MG63 (cell line): ENCODE results near the gene TSPAN16. TPM values are rescaled to one million over a fixed set of nuclear protein-coding genes. Genes with fewer than 3 reads are reported as not detected.

Source experiments
- DNase-seq: peaks from one replicate; pipeline ENCODE4 v3.0.0-alpha.2; 2020
- H3K27me3 ChIP-seq: fragments of 250-450 bp; sonication (Bioruptor Pico); 2 replicates; pipeline ENCODE4 v1.5.1; 2020; ENCODE audit warnings: mild to moderate bottlenecking, moderate library complexity
- H3K36me3 ChIP-seq: fragments of 250-450 bp; sonication (Bioruptor Pico); 2 replicates; pipeline ENCODE4 v1.5.1; 2020; ENCODE audit warnings: mild to moderate bottlenecking, moderate library complexity
- H3K4me3 ChIP-seq: fragments of 250-450 bp; sonication (Bioruptor Pico); 2 replicates; pipeline ENCODE4 v1.5.1; 2020; ENCODE audit warnings: mild to moderate bottlenecking, moderate library complexity
- H3K9me3 ChIP-seq: fragments of 250-450 bp; sonication (Bioruptor Pico); 2 replicates; pipeline ENCODE4 v1.5.1; 2020; ENCODE audit warnings: mild to moderate bottlenecking, moderate library complexity
- total RNA-seq: library from RNA; depleted of rRNA; stranded (reverse); fragments of >200 nt; shearing (Covaris generic); gene quantifications from 2 replicates; pipeline ENCODE4 v1.2.3, GENCODE V29; 2014; ENCODE audit warnings: low replicate concordance; rRNA removed

The TSPAN16 gene, protein sequence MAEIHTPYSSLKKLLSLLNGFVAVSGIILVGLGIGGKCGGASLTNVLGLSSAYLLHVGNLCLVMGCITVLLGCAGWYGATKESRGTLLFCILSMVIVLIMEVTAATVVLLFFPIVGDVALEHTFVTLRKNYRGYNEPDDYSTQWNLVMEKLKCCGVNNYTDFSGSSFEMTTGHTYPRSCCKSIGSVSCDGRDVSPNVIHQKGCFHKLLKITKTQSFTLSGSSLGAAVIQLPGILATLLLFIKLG
- total RNA-seq, result 1.0 TPM in 1 of 2 replicates, not detected in the other

DNA sequence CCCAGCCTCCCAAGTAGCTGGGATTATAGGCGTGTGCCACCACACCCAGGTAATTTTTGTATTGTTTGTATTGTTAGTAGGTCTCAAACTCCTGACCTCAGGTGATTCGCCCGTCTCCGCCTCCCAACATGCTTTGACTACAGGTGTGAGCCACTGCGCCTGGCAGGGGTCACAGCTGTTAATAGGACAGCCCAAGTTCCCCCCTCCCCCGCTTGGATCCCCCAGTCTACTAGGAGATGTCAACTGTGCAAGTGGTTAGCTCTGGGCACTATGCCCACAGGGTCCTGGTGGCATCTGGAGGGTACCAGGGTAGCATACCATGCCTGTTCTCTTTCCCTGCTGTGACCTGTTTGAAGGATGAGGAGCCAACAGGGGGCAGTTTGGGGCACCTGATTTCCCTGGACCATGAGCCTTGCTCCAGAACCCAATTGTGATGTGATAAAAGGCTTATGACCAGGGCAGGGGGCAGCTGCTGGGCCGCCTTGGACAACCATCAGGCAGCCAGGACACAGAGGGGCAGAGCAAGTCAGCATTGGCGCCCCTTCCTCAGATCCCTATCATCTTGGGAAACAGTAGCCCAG is at the start of gene TSPAN16:
TSS of gene TSPAN16 (plus strand) at position 496 of the 581 bp plus-strand sequence. CDS start 138 bp downstream, outside the sequence.
- Histone ChIP-seq H3K36me3 (no peaks in the 10 kb centered on the region), H3K27me3 (no peaks in the 10 kb centered on the region; the same call in 1 of the 2 replicates), H3K9me3 (peaks cover 4% of the 10 kb centered on the region), H3K4me3 (no peak within 1 kb of the TSS)
- DNase-seq, result no peak

DNA sequence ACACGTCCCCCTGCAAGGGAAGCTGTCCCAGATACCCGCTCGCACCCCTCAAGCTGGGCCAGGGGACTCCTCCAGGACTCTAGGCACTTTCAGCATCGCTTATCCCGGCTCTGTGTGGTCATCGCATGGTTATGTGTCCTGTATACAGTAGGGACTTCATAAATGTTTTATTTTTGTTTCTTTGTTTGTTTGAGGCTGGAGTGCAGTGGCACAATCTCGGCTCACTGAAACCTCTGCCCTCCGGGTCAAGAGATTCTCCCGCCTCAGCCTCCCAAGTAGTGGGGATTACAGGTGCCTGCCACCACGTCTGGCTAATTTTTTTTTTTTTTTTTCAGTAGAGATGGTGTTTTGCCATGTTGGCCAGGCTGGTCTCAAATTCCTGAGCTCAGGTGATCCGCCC is 49.0 kb upstream of the TSPAN16 start:
- Histone ChIP-seq H3K36me3 (peaks cover 22% of the 10 kb centered on the region), H3K4me3 (no peak overlapping the region), H3K9me3 (no peaks in the 10 kb centered on the region), H3K27me3 (no peaks in the 10 kb centered on the region)
- no peak for DNase-seq

DNA sequence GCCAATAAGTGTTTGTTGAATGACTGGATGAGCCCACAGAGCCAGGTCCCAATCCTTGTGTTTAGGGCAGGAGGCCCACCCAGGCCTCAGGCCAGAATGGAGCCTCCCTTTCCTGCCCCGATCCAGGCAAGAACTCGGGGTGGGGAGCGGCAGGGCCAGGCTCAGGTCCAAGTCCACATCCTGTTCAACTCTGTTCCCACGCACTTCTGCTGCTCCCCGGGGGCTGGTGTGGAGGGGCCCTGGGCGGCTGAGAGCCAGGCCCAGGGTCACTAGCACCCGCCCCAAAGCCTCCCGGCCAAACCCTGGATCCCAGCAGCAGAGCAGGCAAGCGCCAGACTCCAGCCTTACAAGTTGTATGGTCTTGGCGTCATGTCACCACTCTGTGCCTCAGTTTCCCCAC is 48.6 kb upstream of the TSPAN16 start:
- H3K4me3 ChIP-seq, result no peak overlapping the region
- H3K9me3 ChIP-seq, result no peaks in the 10 kb centered on the region
- peaks cover 22% of the 10 kb centered on the region for H3K36me3 ChIP-seq
- no peak for DNase-seq
- no peaks in the 10 kb centered on the region for H3K27me3 ChIP-seq

DNA sequence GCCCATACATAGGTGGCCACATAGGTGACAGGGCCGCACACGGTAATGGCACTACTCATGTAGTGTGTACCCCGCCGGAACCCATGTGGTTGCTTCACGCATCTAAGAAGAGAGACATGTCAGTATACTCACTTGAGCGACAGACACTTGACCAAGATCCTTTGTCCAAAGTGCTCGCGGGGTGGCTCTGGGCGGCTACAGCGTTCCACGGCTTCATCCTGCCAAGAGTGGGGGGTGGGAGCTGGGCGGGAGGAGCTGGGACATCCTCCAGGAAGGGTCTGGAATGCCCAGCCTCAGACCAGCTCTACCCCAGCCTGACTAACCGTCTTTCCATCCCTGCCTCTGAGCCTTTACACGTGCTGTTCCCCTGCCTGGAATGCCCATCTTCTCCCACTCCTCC is 48.0 kb upstream of the TSPAN16 start:
- Histone ChIP-seq H3K27me3 (no peaks in the 10 kb centered on the region), H3K9me3 (no peaks in the 10 kb centered on the region), H3K4me3 (no peak overlapping the region), H3K36me3 (peaks cover 22% of the 10 kb centered on the region)
- no peak for DNase-seq

DNA sequence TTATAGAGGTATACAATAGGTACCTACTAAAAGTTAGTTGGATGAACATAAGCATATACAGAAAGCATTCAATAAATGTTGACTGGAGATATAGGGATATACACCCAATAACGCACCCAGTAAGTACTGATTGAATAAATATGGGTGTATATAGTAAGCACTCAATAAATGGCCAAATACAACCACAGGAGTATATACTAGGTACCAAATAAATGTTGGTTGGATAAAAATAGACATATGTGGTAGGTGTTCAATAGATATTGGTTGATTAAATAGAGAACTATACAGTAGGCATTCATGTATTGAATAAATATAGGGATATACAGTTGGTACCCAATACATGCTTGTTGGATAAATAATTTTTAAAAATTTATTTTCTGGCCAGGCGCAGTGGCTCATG is 47.1 kb upstream of the TSPAN16 start:
- Histone ChIP-seq H3K36me3 (peaks cover 22% of the 10 kb centered on the region), H3K9me3 (no peaks in the 10 kb centered on the region), H3K27me3 (no peaks in the 10 kb centered on the region), H3K4me3 (no peak overlapping the region)
- DNase-seq, result no peak

DNA sequence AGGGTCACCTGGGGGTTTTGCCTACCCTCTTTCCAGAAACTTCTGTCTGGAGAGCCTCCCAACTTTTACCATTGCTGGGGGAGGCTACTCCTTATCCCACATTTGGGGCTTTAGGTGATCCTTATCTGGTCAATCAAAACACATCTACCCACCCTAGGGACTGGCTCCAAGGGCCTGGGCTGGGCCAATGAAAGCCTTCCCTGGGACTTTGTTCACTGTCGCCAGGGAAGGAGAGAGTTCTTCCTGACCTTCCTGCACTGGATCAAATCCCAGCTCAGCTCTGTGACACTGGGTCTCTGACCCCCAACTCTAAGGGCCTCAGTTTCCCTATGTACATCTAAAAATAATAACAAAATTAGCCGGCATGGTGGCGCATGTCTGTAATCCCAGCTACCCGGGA is 44.7 kb upstream of the TSPAN16 start:
- no peak for DNase-seq
- Histone ChIP-seq H3K4me3 (no peak overlapping the region), H3K27me3 (no peaks in the 10 kb centered on the region), H3K36me3 (peaks cover 17% of the 10 kb centered on the region), H3K9me3 (no peaks in the 10 kb centered on the region)

DNA sequence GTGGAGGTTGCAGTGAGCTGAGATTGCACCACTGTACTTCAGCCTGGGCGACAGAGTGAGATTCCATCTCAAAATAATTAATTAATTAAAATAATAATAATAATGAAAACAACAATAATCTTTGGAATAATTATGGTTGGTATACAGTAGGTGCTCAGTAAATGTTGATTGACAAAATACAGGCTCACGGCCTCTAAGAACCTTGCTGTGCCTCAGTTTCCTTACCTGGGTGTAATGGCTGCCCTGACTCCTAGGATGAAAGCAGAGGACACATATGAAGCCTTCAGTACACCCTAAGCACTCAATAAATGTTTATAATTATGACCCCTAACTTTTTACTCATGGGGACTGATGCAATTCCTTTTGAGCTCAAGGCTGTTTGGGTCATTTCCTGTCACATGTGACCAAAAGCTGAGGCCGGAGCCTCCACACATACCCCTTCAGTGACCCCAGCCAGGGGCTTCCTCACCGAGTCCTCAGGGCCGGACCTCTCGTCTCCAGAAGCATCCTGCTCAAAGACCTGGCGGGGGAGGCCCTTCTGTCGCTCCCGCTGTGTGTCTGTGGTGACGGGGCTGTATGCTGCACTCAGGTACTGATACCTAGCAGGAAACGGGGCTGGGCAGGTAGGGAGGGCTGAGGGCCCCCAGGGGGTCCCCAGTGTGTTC is 44.2 kb upstream of the TSPAN16 start:
- DNase-seq, result no peak
- no peak overlapping the region for H3K4me3 ChIP-seq
- H3K9me3 ChIP-seq, result no peaks in the 10 kb centered on the region
- peaks cover 17% of the 10 kb centered on the region for H3K36me3 ChIP-seq
- no peaks in the 10 kb centered on the region for H3K27me3 ChIP-seq

DNA sequence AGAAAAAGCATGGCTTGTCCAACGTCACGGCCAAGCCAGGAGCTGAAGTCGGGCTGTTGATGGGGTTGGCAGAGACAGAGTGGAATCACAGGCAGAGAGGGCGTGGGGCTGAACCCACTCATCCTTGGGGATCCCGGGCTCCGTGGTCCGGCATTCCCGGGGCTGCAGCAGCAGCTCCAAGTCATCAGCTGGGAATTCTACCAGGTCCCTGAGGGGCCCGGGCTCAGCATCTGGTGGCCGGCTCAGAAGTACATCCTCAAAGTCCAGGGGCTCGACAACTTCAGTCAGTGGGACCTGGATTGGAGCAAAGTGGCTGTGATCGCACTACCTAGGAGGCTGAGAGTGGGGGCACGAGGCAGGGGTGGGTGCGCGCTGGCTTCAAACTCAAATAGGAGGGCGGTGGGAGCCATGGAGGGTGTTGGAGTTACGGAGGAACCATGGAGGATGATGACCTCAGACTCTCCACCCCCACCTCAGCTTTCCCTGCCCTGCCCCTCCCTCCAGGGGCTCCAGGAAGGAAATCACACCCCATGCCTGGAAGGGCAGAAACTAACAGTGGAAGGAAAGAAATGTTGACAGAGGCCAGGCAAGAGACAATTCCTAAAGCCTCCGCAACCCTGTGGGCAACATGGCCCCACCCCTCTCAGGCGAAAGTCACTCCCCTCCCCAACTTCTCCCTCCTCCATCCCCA is 43.1 kb upstream of the TSPAN16 start:
- Histone ChIP-seq H3K27me3 (no peaks in the 10 kb centered on the region), H3K36me3 (peaks cover 16% of the 10 kb centered on the region), H3K4me3 (no peak overlapping the region), H3K9me3 (no peaks in the 10 kb centered on the region)
- DNase-seq, result no peak

DNA sequence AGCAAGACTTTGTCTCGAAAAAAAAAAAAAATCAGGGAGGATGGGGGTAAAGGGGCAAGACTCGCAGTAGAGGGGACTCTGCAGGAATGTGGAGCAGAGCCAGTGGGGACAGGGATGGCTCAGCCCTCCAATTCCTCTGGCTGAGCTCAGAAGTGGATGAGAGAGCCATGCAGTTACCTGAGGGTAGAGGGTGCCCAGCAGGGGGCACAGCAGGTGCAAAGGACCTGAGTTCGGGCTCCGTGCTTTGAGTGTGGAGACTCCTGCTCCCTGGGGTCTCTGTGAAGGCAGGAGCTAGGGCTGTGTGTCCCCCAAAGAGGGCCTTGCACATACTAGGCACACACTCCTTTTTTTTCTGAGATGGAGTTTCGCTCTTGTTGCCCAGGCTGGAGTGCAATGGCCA is 41.3 kb upstream of the TSPAN16 start:
- no peak overlapping the region for H3K4me3 ChIP-seq
- no peaks in the 10 kb centered on the region for H3K9me3 ChIP-seq
- H3K36me3 ChIP-seq, result peaks cover 13% of the 10 kb centered on the region
- no peaks in the 10 kb centered on the region for H3K27me3 ChIP-seq
- DNase-seq, result no peak

DNA sequence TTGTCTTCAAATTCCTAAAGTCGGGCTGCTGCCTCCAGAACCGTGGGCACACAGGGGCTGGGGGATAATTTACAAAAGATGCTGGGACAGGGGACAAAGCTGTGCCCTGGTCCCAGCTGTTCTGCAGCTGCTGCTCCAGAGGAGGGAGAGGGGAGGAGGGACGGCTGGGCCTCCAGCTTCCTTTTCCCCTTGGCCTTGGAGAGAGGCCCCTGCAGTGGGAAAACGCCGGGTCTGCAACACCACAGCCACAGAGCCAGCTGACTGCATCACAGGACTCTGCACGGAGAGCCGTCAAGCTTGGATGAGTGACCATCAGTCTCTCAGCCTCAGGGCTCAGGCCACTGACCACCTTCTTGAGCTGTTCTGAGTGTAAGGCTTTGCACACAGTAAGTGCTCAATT is 39.8 kb upstream of the TSPAN16 start:
- no peaks in the 10 kb centered on the region for H3K9me3 ChIP-seq
- peaks cover 6% of the 10 kb centered on the region for H3K36me3 ChIP-seq
- no peak overlapping the region for H3K4me3 ChIP-seq
- no peaks in the 10 kb centered on the region for H3K27me3 ChIP-seq
- DNase-seq, result no peak

DNA sequence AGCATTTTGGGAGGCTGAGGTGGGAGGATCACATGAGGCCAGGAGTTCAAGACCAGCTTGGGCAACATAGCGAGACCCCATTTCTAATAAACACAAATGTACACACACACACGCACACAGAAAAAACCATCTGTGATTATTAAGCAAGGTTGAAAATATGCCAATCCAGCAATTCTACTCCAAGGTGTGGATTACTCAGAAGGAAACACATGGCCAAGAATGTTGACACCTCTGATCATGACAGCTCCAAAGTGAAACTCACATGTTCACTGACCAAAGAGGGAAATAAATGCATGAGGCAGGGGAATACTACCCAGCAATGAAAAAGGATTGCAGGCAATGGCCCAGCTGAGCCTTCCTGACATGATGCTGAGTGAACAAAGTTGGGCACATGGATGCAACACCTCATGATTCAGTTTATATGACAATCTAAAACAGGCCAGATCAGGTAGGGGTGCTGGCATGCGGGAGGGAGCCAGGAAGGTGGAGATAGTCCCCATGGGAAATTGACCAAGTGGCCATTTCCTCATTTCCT is 38.0 kb upstream of the TSPAN16 start:
- no peak overlapping the region for H3K4me3 ChIP-seq
- DNase-seq, result no peak
- H3K9me3 ChIP-seq, result no peaks in the 10 kb centered on the region
- no peaks in the 10 kb centered on the region for H3K36me3 ChIP-seq
- no peaks in the 10 kb centered on the region for H3K27me3 ChIP-seq

DNA sequence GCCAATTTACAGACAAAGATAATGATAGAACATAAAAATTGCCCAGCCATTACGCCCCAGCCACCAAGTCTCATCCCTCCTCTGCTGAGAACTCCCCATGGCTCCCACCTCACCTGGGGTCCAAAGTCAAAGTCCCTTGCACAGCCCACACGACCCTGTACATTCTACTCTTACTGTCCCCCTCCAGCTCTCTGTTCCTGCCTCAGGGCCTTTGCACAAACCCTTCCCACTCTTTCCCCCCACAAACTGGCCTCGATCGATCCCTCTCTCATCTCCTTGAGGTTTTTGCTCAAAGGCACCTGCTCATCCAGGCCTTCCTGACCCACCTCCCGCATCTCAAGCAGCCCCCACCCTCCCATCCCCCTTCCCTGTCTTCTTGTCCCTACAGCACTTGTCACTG is 35.0 kb upstream of the TSPAN16 start:
- H3K9me3 ChIP-seq, result no peaks in the 10 kb centered on the region
- no peak for DNase-seq
- H3K27me3 ChIP-seq, result no peaks in the 10 kb centered on the region
- no peak overlapping the region for H3K4me3 ChIP-seq
- no peaks in the 10 kb centered on the region for H3K36me3 ChIP-seq

DNA sequence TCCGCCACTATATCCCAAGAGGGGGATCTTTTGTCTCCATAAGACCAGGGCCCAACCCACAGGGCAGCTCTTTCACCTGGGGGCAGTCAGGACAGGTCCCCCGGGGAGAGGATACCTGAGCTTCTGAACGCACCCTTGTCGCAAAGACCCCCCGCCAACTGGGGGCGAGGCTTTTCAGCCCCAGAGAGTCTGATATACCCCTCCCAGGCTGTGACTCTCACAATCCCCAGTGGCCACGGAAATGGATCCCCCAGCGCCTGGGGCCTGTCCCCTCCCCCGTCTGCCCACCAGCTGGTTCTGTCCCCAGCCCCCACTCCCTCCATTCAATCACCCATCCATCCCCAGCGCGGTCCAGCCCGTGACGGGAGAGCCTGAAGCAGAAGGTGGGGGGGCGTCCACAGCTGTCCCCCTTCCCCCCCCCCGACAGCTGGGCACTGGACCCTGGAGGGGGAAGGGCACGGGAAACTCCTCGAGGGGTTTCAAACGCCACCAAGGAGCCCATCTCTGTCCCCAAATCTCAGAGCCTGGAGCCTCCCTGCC is 34.5 kb upstream of the TSPAN16 start:
- DNase-seq, result no peak
- no peaks in the 10 kb centered on the region for H3K27me3 ChIP-seq
- H3K36me3 ChIP-seq, result no peaks in the 10 kb centered on the region
- H3K4me3 ChIP-seq, result peak overlapping the region; percentile 83
- H3K9me3 ChIP-seq, result no peaks in the 10 kb centered on the region

DNA sequence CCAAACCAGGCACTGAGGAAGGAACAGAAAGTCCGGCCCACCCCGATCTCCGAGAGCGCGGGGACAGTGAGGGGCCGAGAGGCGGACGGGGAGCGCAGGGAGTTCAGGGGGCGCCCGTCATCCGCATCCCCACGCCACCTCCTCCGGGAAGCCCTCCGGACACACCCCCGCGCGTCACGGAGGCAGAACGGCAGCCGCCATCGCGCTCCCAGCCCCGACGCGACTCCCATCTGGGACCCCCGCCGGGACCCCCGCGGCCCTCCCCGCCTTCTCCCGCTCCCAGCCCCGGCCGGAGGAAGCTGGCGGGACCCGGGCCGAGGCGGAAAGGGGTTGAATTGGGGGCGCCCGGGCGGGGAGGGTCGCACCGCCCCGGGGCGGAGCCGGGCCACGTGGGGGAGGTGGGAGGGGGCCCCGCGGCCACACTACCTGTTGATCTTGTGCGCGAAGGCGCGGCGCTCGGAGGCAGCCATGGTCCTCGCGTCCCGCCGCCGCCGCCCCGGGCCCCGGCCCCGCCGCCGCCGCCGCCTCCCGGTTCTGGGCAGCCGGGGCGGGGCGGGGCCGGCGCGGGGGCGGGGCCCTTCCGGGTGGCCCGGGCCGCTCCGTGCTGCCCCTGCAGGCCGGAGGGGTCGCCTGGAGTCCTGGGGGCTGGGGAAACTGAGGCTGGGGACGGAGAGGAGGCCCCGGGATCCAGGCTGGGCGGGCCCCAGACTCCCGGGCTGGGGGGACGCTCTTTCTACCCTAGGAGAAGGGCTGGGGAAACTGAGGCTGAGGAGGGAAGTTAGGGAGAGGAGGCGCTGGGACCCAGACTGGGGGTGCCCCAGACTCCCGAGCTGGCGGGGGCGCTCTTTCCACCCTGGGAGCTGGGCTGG is 33.8 kb upstream of the TSPAN16 start, which contains the start of gene DOCK6:
TSS of gene DOCK6 (minus strand) at position 554 of the 869 bp plus-strand sequence. CDS start at position 470, 84 bp downstream.
- peak; percentile 64 for DNase-seq

DNA sequence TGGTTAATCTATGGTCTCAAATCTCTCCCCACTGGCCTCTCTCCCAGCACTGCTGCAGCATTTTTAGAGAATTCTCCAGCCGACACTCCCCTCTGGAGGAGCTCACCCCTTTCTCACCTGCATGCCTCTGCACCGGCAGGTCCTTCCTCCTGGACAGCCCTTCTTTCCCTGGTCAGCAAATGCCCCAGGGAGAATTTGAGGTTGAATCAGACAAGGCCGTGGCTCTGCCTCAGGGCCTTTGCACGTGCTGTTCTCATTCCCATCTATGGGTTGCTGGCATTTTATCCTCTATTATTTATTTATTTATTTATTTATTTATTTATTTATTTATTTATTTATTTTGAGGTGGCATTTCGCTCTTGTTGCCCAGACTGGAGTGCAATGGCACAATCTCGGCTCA is 32.2 kb upstream of the TSPAN16 start:
- no peaks in the 10 kb centered on the region for H3K9me3 ChIP-seq
- H3K27me3 ChIP-seq, result no peaks in the 10 kb centered on the region
- H3K36me3 ChIP-seq, result no peaks in the 10 kb centered on the region
- DNase-seq, result no peak
- H3K4me3 ChIP-seq, result no peak overlapping the region

More for the DNA sequence above, 33.8 kb upstream of the TSPAN16 start, which contains the start of gene DOCK6:
- Histone ChIP-seq H3K4me3 (peak within 1 kb of the TSS; percentile 83), H3K9me3 (no peaks in the 10 kb centered on the region), H3K36me3 (no peaks in the 10 kb centered on the region), H3K27me3 (no peaks in the 10 kb centered on the region)
